IPS-NIHi7 (cell line): ENCODE results near the gene NUDT22.

Source experiments
- DNase-seq: peaks from one replicate; pipeline ENCODE4 v3.0.0; 2012; ENCODE audit warnings: mixed read lengths; ENCODE audit errors: extremely low spot score

NUDT22 gene, protein sequence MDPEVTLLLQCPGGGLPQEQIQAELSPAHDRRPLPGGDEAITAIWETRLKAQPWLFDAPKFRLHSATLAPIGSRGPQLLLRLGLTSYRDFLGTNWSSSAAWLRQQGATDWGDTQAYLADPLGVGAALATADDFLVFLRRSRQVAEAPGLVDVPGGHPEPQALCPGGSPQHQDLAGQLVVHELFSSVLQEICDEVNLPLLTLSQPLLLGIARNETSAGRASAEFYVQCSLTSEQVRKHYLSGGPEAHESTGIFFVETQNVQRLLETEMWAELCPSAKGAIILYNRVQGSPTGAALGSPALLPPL

DNA sequence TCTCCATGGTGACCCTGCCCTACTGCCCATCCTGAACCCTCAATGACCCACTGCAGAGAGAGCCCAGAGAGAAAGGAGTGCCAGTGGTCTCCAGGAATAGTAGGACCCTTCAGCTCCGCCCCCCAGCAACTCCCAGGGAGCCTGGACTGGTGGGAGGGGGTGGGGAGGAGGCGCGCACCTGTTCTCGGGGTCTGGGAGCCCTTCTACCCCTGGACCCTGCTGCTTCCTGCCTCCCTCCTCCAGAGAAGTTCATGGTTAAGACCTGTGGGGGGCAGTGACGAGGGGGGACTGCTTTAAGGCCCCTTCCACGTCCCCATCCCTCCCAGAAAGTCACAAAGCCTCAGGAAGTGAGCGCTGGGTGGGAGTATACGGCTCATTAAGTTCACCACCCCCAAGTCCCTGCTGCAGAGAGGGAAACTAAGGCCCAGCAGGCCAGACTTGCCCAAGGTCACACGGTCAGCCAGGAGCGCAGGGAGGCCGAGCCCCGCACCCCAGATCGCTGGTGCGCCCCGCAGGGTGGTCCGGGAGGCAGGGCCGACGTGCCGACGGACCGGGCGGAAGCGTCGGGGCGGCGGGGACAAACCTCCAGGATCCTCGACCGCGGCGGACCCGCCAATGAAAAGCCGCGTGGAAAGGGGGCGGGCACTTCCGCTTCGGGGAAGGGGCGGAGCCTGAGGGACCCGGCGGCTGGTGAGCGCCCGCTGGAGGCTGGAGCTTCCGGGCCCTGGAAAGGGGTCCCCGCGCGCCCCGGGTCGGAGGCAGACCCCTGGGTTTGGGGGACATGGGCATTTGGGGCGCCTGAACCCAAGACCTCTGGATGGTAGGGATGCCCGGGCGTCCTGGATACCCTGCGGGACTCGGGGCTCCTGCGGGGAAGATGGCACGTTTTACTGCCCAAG lies at the start of gene NUDT22, which contains the start of gene TRPT1:
Gene NUDT22 (plus strand): TSS at position 667 of the 899 bp plus-strand sequence. CDS start 379 bp downstream, outside the sequence.
Gene TRPT1 (minus strand): TSS at position 579 of the 899 bp plus-strand sequence. CDS start 326 bp downstream, at position 253.
- DNase-seq, result peak; percentile 94

DNA sequence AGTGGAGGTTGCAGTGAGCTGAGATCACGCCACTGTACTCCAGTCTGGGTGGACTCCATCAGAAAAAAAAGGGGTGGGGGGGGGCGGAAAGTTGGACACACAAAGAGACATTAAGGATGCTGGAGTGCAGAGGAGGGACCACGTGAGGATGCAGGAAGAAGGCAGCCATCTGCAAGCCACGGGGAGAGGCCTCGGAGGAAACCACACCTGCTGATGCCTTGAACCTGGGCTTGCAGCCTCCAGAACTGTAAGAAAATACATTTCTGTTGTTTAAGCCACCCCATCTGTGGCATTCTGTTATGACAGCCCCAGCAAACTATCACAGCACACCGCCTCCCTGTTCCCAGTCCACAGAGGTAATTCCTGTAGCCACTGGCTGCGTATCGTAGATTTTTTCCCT lies 49.3 kb upstream of the NUDT22 start:
- DNase-seq, result no peak

DNA sequence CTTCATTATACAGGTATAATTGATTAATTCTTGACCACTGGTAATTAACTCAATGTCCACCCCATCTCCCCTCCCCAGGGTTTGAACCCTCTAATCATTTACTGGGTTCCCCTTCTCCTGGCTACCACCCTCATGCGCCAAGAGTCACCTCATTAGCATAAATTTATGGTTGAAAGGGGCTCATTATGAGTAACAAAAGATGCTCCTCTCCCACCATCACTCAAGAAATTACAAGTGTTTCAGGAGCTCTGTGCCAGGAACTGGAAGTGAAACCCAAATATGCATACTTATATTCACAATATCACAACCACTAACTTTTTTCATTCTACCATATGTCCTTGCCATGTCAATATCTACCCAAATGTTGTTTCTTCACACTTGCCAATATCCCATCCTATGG lies 47.9 kb upstream of the NUDT22 start:
- no peak for DNase-seq

DNA sequence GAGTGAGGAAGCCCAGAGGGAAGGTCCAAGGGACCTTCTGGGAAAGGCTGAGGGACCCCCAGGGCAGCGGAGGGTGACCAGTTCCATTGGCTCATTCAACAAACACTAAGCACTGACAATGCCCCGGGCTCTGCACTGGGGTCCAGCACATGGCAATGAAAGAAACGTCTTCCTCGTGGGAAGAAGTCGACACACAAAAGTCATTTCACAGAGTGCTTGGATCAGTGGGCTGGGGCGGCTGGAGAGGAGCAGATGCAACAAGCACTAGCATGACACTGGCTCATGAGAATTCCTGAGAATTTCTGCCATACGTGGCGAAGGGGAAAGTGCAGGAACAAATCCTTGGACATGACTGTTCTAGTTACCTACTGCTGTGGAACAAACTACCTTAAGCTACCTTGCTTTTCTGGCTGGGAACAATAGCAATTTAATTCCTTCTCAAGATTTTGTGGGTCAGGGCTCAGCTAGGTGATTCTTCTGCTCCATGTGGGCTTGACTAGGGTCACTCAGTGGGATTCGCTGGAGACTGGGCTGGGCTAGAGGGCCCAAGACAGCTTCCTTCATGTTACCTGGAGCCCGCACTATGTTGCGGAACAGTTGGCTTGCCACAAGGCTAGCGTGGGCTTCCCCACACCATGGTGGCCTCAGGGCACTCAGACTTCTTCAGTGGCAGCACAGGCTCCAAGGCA lies 47.0 kb upstream of the NUDT22 start:
- peak; percentile 2 for DNase-seq

DNA sequence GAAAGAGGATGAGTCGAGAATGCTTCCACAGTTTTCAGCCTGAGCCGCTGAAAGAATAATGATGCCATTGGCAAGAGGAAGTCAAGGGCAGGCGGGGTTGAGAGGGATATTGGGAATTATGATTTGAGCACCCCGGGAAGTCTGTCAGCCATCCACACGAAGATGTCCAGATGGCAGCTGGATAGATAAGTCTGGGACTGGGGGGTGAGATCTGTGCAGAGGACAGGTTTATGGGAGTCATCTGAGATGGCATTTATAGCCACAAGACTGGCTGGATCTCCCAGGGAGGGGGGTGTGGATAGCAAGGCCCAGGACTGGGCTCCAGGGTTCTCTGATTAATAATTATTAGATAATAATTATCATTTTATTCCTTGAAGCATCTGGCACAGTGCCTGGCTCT lies 45.2 kb upstream of the NUDT22 start:
- DNase-seq, result no peak

DNA sequence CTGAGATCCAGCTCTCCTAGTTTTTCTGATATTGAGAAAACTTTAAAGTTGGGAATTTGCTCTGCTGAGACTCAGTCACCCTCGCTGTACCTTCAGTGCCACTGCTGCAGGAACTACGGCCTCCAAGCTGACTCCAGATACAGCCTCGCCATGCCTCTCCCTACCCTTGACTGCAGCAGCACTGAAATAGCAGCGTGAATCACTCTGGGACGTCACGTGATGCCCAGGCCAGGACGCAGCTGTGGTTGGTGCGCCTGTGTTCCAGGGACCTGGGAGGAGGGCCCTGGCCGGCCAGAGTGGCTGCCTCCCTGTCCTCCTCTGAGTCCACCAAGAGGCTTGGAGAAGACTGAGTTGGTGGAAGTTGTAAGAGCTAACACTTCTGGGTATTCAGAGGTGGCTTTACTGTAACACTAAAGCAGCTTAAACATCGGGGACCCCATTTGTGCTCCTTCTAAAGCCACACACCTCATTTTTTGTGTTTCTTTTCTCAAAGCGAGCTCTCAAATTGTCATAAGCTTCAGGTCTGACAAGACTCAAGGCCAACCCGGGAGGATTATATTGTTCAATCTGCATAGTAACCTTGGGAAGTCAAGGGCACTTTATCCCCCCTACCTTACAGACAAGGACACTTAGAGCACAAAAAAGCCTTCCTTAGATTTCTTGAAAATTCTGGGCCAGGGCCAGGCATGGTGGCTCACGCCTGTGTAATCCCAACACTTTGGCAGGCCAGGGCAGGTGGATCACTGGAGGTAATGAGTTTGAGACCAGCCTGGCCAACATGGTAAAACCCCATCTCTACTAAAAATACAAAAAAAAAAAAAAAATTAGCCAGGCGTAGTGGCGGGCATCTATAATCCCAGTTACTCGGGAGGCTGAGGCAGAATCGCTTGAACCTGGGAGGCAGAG lies 44.3 kb upstream of the NUDT22 start:
- peak; percentile 84 for DNase-seq

DNA sequence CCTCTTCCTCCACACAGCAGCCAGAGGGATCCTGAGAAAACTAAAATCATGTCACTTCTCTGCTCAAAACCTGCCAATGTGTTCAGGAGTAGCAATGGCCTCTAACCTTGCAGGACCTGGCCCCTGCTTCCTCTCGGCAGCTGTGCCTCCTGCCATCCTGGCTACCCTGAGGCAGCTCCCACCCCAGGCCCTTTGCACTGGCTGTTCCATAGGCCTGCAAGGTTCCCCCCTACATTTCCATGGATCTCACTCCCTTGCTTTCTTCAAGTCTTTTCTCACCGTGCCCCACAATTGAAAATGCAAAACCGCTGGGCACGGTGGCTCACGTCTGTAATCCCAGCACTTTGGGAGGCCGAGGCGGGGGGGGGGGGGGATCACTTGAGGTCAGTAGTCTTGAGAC lies 42.2 kb upstream of the NUDT22 start:
- no peak for DNase-seq

DNA sequence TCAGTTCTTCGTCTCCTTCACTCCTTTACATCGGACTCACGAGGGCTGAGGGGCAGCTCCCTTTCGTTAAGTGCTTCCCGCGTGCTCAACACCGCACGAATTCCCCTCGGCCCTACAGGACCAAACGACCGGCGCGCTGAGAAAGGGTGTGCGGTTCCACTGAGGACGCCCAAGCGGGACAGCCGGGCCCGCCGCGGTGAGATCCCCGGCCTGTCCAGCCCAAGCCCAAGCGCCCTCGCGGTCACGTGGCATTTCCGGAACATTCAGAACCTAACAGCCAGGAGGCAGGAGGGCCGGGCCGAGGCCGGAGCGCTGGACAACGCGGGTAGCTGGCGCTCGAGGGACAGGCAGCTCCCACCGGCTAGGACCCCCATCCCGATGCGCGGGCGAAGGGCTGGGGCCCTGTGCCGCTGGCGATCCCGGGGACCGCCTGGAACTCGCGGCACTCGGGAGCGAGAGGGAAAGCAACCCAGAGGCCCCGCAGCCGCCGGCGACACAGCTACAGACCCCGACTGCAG lies 40.8 kb upstream of the NUDT22 start:
- DNase-seq, result no peak

DNA sequence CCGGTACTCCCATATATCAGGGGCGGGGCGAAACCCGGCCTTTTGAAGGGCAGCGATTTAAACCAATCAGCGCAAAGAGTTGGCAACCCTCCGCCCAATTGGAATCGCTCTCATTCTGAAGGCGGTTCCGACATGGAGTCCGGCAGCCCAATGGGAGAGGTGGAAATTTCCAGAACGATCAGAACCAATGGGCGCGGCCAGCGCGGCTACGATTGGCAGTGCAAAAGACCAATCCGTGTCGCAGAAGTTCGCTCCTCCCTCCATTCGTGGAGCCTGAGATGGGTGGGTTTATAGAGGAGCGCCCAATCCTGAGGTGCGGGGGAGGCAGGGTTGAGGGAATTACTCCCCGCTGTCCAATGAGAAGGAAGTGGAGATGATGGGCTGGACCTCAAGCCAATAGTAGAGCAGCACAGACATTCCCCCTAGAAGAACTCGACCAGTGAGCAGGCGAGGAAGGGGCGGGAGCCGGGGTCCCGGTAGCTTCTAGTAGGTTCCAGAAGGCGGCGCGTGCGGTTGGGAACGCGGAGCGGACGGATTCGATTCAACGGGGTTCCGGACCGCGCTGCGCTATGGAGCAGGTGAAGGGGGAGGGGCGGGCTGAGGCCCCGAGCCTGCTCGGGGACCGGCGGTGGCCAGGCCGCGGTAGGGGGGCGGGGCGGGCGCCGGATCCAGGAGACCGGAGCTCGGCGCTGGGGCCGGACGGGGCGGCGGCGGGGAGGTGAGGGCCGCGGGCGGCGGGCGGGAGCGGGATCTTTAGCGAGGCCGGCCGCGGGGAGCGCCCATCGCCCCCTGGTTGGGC lies 40.2 kb upstream of the NUDT22 start, which contains the start of gene STIP1:
Gene STIP1 (plus strand): TSS at position 479 of the 799 bp plus-strand sequence. CDS start 91 bp downstream, at position 570.
- DNase-seq, result peak; percentile 98

DNA sequence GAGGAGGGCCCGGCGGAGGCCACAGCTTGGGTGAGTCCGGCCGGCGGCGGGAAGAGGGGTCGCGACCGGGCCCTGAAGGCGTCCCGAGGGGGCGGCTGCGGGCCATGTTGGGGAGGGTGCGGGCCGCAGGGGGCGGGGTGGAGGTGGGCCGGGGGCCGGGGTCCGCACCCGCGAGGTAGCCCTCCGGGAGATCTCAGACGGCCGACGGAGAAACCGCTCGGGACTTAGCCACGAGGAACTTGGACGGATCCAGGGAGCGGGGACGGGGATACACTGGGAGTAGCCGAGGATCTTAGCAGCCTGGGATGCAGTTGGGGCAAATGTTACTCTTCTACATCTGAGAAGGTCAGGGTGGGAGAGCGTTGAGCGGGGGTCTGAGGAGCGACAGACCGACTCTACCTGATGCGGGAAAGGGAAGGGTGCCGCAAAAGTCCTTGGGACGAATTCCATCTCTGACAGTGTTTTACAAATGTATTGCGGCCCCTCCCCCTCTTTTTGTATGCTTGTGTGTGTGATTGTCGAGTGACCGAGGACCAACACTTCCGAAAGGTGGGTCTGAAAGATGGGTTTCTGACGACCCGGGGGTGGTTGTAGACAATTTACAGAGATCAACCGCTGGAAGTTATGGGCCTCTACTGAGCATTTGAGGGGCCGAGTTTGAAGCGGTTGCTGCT lies 39.4 kb upstream of the NUDT22 start:
- DNase-seq, result no peak

DNA sequence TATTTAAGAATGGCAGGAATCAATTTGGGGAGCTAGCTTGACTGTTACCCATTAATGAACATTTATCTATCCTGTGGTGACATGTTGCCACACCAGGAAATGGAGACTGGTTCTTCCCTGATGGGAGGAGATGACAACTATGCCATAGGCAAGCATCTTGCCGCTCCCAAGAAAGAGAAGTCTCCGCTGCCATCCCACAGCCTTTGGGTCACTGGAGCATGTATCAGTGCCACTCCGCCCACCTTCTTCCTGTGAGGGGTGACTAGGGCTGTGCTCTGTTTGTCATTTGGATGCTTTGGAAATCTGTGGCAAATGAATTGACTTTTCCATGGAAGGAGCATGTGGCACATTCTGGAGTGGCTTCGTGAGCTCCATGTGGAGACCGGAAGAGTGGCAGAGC lies 33.6 kb upstream of the NUDT22 start:
- no peak for DNase-seq

DNA sequence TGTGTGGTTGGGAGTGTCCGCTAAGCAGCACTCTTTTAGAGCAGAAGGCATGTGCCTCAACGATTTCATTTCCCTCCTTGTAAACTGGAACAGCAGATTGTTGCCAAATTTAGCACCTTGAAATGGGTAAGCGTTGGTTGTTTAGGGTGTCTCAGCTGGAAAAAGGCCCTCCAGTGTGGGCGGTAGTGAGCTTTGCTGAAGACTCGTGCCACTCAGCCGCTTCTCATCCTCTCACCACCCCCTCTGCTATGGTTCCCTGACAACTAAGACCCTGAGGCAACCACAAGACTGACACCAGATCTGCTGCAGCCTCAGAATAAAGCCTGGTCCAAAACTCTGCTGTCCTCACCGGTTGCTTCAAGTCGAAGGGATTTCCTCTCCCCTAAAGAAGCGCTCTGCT lies 29.4 kb upstream of the NUDT22 start:
- DNase-seq, result no peak

DNA sequence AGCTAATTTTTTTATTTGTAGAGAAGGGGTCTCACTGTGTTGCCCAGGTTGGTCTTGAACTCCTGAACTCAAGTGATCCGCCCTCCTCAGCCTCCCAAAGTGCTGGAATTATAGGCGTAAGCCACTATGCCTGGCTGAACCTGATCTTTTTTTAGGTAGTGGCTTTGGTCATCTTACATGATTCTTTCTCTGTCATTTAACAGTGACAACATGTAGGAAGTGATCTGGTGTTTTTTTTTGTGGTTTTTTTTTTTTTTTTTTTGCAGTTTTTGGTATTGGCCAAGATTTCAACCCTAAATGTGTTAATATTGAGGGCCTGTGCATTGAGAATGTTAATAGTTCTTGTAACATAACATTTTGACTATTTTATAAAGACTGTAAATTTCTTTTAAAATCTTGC lies 27.6 kb upstream of the NUDT22 start:
- no peak for DNase-seq

DNA sequence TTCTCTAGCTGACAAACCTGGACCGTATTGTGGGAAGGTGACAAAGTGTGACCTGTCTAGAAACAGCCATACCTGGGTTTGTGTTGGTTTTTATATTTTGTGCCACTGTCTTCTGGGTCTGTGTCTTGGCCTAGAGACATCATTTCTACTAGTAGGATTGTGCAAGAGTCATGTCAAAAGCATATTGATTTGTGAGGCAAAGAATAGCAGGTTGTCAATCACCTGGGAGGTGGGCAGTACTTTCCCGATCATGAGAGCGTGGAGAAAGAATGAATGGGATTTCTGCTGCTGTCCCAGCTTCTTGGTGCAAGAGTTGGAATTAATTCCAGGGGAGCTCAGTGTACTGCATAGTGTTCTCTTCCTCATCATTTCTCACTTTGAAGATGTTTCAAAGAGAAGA lies 24.5 kb upstream of the NUDT22 start:
- DNase-seq, result no peak

DNA sequence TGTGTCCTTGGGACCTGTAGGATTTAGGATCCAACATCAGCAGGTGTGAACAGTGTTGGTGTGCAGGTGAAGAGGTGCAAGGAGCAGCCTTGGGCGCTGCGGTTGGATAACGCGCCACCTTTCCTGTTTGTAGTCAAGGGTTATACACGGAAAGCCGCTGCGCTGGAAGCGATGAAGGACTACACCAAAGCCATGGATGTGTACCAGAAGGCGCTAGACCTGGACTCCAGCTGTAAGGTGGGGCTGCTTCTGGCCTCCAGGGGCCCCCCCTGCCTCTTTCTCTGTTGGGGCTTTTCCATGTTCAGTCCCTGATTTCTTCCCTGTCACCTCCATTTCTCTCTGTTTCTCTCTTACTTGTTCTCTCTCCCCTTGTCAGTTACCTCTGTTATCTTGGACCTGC lies 23.1 kb upstream of the NUDT22 start:
- DNase-seq, result no peak

DNA sequence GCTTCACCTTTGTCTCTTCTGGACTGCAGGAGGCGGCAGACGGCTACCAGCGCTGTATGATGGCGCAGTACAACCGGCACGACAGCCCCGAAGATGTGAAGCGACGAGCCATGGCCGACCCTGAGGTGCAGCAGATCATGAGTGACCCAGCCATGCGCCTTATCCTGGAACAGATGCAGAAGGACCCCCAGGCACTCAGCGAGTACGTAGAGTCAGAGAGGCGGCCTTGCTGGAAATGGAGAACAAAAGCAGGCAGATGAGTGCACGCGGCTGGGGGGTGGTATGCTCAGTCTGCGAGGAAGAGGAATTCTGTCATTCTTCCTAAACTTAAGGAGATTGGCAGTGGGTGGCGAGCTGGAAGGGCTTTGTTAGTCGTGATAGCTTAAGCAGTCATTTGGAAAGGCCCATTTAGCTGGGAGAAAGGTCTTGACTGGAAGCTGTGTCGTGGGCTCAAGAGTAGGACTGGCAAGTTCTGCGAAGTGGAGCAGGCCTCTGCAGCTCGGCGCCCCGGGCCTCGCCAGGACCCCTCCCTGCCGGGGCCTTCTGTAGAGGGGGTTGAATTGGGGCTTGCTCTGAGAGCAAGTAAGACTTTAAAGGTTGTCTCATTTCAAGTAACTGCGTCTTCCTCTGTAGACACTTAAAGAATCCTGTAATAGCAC lies 22.5 kb upstream of the NUDT22 start:
- no peak for DNase-seq

DNA sequence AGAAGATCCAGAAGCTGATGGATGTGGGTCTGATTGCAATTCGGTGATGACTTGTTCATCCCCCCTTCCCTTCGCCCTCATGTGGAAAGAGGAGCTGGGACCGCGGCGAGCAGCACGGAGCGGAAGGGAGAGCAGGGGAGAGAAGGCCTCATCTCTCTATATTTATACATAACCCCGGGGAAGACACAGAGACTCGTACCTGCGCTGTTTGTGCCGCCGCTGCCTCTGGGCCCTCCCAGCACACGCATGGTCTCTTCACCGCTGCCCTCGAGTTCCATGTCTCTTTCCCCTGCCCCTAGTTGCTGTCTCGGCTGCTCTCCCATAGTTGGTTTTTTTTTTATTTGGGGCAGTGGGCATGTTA lies 22.0 kb upstream of the NUDT22 start:
- no peak for DNase-seq

DNA sequence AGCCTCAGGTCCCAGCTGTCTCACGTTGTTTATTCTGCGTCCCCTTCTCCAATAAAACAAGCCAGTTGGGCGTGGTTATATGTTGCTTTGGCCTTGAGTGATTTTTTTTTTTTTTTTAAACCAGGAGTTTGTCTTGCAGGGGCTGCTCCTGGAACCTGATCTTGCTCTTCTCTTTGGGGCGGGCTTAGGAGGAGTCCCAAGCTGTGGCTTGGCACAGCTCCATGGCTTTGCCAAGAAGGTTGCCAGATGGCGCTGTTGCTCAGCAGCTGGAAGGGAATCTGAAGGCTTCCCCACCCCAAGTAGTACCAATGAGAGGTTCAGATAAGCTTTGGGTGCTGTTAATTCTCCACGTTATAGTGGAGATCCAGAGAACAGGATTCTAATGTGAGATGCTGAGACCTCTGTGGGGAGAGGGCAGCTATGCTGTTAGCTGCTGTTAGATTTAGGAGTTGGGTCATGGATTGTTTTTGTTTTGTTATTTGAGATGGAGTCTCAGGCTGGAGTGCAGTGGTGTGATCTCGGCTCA lies 21.5 kb upstream of the NUDT22 start:
- peak; percentile 91 for DNase-seq
